Type B pancreatic cell (in vitro differentiated cells): ENCODE results near the gene RAB3IP. TPM values are rescaled to one million over a fixed set of nuclear protein-coding genes. Genes with fewer than 3 reads are reported as not detected.

Experiments
- DNase-seq: peaks from one replicate; pipeline ENCODE4 v3.0.0; 2021; ENCODE audit warnings: mixed read lengths; ENCODE audit not compliant: unreplicated experiment; ENCODE audit errors: extremely low spot score
- H3K27ac Mint-ChIP-seq: 2 replicates; pipeline ENCODE4 v1.8.0; 2021; ENCODE audit warnings: mild to moderate bottlenecking, mixed read lengths
- H3K27me3 Mint-ChIP-seq: 2 replicates; pipeline ENCODE4 v1.8.0; 2021; ENCODE audit warnings: mixed read lengths
- H3K36me3 Mint-ChIP-seq: 2 replicates; pipeline ENCODE4 v1.8.0; 2021; ENCODE audit warnings: mixed read lengths
- H3K4me1 Mint-ChIP-seq: one replicate; pipeline ENCODE4 v1.8.0; 2021; ENCODE audit warnings: mixed read lengths; ENCODE audit not compliant: unreplicated experiment
- H3K4me3 Mint-ChIP-seq: 2 replicates; pipeline ENCODE4 v1.8.0; 2021; ENCODE audit warnings: mild to moderate bottlenecking, mixed read lengths
- H3K9me3 Mint-ChIP-seq: 2 replicates; pipeline ENCODE4 v1.8.0; 2021; ENCODE audit warnings: mixed read lengths
- total RNA-seq: library from RNA; stranded (reverse); gene quantifications from 2 replicates; pipeline ENCODE4 v1.2.1, GENCODE V29; 2021; ENCODE audit warnings: low replicate concordance
- TF ChIP-seq, protein P1 (sequence below): fragments of 200-600 bp; sonication (generic); conservative IDR thresholded peaks from 2 replicates; pipeline ENCODE4 v1.5.0; 2021; ENCODE audit warnings: antibody characterized with exemption, mild to moderate bottlenecking

Gene RAB3IP
- total RNA-seq, 1 donor from 2014 or later: 24.3 TPM

DNA sequence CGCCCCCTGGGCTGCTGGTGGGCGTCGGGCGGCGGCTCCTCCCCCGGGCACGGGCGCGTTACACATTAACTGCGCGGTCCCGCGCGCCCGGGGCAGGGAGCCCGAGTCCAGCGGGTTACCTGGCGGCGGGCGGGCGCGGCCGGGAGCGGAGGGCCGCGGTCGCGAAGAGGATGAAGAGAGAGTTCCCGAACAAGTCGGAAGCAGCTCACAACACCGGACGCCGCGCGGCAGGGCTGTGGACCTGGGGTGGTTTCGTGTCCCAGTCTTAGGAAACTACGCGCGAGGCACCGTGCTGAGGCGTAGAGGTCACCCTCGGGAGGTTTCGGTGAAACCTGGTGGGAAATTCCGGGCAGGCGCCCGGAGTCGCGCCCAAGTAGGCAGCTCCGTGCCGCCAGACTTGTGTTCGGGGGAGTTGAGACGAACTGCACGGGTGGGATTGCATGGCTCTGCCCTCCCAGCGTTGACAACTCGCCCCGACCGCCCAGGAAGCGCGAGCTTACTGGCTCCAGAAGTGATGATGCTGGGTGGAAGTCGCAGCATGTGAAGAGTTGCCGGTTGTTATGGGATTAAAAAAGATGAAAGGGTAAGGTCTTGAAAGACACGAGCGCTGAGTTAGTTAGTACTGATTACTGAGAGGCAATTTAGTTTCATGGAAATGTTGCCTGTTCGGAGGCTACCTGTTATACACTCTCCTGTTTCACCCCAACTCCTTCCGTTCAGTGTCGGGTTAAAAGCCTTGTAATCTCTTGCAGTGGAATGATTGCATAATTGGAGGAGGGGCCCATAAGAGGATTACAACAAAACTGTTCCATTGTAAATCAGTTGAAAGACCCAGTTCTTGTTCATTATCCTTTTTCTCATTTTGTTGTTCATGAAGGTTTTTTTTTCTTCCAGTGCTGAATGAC lies 879 bp downstream of the RAB3IP start:
- TF ChIP-seq, protein P1, sequence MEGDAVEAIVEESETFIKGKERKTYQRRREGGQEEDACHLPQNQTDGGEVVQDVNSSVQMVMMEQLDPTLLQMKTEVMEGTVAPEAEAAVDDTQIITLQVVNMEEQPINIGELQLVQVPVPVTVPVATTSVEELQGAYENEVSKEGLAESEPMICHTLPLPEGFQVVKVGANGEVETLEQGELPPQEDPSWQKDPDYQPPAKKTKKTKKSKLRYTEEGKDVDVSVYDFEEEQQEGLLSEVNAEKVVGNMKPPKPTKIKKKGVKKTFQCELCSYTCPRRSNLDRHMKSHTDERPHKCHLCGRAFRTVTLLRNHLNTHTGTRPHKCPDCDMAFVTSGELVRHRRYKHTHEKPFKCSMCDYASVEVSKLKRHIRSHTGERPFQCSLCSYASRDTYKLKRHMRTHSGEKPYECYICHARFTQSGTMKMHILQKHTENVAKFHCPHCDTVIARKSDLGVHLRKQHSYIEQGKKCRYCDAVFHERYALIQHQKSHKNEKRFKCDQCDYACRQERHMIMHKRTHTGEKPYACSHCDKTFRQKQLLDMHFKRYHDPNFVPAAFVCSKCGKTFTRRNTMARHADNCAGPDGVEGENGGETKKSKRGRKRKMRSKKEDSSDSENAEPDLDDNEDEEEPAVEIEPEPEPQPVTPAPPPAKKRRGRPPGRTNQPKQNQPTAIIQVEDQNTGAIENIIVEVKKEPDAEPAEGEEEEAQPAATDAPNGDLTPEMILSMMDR: no peak
- no peaks in the 10 kb centered on the region for H3K4me1 Mint-ChIP-seq
- peak overlapping the region; percentile 98 for H3K27ac Mint-ChIP-seq
- H3K36me3 Mint-ChIP-seq: no peaks in the 10 kb centered on the region
- H3K4me3 Mint-ChIP-seq: peak overlapping the region; percentile 97
- DNase-seq: peak; percentile 72
- H3K9me3 Mint-ChIP-seq: no peaks in the 10 kb centered on the region
- H3K27me3 Mint-ChIP-seq: peaks cover 47% of the 10 kb centered on the region

DNA sequence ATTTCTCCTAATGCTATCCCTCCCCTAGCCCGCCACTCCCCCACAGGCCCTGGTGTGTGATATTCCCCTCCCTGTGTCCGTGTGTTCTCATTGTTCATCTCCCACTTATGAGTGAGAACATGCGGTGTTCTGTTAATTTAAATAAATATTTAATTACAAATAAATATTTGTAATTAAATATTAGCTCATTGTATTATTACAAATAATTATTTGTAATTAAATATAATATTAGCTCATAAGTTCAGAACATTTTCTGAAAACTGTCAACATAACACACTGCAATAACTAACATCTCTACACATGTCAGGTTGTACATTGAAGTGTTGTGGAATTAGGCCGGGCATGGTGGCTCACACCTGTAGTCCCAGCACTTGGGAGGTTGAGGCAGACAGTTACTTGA lies 5.4 kb downstream of the RAB3IP start:
- Mint-ChIP-seq H3K9me3 (no peaks in the 10 kb centered on the region), H3K27me3 (peaks cover 30% of the 10 kb centered on the region), H3K4me3 (no peak overlapping the region), H3K27ac (no peak overlapping the region), H3K36me3 (no peaks in the 10 kb centered on the region), H3K4me1 (peaks cover 4% of the 10 kb centered on the region)
- DNase-seq: no peak
- TF ChIP-seq, protein P1: no peak

DNA sequence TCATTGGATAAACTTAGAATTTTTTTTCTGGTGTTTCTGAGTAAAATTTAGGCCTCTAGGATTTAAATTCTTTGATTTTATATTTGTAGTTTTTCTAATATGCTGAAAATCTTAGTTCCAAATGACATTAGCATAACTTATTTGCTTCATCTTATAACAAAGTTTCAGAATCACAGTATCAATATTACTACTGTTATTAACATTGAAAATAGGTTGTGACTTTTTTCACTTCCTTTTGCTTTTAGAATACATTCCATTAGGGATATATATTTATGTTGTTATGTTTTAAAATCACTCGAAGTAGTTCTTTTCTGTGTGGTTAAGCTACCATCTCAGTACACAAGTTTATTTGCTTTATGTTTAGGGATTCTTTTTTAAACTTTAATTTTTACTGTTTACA lies 12.8 kb downstream of the RAB3IP start:
- no peak for DNase-seq
- H3K9me3 Mint-ChIP-seq: no peaks in the 10 kb centered on the region
- H3K36me3 Mint-ChIP-seq: peaks cover 7% of the 10 kb centered on the region
- H3K27ac Mint-ChIP-seq: no peak overlapping the region
- no peaks in the 10 kb centered on the region for H3K27me3 Mint-ChIP-seq
- TF ChIP-seq, protein P1: no peak
- H3K4me3 Mint-ChIP-seq: no peak overlapping the region
- H3K4me1 Mint-ChIP-seq: no peaks in the 10 kb centered on the region

DNA sequence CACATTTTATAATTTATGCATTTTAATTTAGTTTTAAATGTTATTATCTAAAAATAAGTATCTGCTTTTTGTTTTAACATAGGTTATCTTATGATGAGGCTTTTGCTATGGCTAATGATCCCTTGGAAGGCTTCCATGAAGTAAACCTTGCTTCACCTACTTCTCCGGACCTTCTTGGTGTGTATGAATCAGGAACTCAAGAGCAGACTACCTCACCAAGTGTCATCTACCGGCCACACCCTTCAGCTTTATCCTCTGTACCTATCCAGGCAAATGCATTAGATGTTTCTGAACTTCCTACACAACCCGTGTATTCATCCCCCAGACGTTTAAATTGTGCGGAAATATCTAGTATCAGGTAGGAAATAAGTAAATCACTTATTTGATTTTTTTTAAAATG lies 16.6 kb downstream of the RAB3IP start:
- H3K27me3 Mint-ChIP-seq: no peaks in the 10 kb centered on the region
- no peaks in the 10 kb centered on the region for H3K4me1 Mint-ChIP-seq
- H3K27ac Mint-ChIP-seq: no peak overlapping the region
- H3K4me3 Mint-ChIP-seq: no peak overlapping the region
- H3K36me3 Mint-ChIP-seq: peaks cover 18% of the 10 kb centered on the region
- no peaks in the 10 kb centered on the region for H3K9me3 Mint-ChIP-seq
- TF ChIP-seq, protein P1: no peak
- no peak for DNase-seq

DNA sequence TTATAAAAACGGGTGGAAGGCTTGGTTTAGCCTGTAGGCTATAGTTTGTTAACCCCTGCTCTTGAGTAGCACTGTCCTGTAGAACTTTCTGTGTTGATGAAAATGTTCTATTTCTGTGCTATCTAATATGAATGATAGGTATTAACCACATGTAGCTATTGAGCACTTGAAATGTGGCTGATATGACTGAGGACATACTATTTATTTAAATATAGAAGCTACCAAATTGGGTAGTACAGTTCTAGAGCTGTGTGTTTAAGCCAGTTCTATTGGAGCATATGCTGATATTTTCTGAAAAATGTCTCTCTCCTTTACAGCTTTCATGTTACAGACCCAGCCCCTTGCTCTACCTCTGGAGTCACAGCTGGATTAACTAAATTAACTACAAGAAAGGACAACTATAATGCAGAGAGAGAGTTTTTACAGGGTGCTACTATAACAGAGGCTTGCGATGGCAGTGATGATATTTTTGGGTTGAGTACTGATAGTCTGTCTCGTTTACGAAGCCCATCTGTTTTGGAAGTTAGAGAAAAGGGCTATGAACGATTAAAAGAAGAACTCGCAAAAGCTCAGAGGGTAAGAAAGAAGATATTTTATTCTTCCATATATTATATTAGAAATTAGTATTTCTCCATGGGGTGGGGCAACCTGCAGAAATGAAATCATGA lies 17.6 kb downstream of the RAB3IP start:
- Mint-ChIP-seq H3K4me3 (no peak overlapping the region), H3K27ac (no peak overlapping the region), H3K9me3 (no peaks in the 10 kb centered on the region), H3K4me1 (no peaks in the 10 kb centered on the region), H3K27me3 (no peaks in the 10 kb centered on the region), H3K36me3 (peaks cover 24% of the 10 kb centered on the region)
- DNase-seq: no peak
- TF ChIP-seq, protein P1: no peak
